Medulla oblongata (tissue), 1 donor: ENCODE results near the gene SUN1.
"Not testable (repeated sequence)": the region's sequence is repeated elsewhere in the genome, so short reads cannot be mapped to it uniquely, and the experiment has no call there.

Source experiments
- DNase-seq: peaks from one replicate; pipeline ENCODE4 v3.0.0-alpha.2; 2015; ENCODE audit errors: extremely low spot score

Gene SUN1, protein sequence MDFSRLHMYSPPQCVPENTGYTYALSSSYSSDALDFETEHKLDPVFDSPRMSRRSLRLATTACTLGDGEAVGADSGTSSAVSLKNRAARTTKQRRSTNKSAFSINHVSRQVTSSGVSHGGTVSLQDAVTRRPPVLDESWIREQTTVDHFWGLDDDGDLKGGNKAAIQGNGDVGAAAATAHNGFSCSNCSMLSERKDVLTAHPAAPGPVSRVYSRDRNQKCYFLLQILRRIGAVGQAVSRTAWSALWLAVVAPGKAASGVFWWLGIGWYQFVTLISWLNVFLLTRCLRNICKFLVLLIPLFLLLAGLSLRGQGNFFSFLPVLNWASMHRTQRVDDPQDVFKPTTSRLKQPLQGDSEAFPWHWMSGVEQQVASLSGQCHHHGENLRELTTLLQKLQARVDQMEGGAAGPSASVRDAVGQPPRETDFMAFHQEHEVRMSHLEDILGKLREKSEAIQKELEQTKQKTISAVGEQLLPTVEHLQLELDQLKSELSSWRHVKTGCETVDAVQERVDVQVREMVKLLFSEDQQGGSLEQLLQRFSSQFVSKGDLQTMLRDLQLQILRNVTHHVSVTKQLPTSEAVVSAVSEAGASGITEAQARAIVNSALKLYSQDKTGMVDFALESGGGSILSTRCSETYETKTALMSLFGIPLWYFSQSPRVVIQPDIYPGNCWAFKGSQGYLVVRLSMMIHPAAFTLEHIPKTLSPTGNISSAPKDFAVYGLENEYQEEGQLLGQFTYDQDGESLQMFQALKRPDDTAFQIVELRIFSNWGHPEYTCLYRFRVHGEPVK

DNA sequence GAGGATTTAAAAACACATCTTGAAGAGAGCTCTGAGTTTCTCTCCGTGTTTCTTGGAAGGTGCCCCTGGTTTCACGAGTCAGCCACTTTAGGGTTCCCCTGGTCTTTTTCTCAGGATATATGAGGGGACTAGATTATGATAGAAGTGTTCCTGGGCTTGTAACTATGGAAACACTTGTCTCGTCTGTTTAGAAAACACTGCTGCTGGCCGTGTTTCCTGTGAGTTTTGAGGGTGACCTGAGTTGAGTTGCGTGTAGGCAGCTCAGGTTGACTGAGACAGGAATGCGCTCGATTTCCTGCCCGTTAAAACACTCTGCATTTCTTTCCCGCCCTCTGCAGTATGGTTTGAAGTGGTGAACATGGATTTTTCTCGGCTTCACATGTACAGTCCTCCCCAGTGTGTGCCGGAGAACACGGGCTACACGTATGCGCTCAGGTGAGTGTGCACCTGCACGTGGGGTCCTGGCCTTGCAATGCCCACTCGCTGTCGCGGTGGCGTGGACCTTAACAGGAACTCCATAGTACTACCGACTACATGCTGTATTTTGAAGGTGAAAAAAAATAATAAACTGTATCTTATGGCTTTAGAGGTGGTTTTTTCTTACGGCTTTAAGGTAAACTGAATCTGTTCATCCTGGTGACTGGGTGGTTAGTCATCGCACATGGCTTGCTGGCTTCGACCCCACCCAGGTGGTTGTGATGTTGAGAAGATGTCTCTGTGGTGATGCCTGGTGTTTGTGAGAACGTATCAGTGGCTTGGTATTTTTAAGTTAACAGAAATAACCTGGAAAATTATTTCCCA, at the start of gene SUN1:
Gene SUN1, plus strand, starts transcription at position 310 of the 801 bp plus-strand sequence. Its CDS starts 49 bp downstream, at position 359.
- no peak for DNase-seq

DNA sequence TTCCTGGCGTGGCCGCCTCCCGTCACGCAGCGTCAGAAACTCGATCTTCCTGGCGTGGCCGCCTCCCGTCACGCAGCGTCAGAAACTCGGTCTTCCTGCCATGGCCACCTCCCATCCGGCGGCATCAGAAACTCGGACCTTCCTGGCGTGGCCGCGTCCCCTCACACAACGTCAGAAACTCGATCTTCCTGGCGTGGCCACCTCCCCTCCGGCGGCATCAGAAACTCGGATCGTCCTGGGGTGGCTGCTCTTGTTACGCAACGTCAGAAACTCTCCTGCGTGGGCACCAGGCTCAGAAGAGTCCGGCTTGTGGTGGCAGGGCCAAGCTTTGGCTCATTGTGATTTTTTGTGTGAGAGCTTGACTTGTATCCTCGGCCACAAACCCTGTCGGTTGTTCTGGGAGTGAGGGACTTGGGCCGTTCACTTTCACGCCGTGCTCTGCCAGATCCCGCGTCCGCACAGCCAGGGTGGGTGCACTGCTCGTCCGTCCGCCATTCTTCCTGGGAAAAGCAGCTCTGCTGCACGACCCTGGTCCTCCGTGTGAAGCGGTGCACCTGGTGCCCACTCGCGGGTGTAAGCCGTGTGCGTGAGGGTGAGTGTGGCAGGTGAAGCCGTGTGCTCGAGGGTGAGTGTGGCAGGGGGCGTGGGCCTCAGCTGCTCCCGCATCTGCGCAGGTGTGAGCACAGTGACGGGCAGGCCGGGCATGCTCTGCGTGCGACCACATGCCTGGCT, 49.4 kb upstream of the SUN1 start:
- no peak for DNase-seq

DNA sequence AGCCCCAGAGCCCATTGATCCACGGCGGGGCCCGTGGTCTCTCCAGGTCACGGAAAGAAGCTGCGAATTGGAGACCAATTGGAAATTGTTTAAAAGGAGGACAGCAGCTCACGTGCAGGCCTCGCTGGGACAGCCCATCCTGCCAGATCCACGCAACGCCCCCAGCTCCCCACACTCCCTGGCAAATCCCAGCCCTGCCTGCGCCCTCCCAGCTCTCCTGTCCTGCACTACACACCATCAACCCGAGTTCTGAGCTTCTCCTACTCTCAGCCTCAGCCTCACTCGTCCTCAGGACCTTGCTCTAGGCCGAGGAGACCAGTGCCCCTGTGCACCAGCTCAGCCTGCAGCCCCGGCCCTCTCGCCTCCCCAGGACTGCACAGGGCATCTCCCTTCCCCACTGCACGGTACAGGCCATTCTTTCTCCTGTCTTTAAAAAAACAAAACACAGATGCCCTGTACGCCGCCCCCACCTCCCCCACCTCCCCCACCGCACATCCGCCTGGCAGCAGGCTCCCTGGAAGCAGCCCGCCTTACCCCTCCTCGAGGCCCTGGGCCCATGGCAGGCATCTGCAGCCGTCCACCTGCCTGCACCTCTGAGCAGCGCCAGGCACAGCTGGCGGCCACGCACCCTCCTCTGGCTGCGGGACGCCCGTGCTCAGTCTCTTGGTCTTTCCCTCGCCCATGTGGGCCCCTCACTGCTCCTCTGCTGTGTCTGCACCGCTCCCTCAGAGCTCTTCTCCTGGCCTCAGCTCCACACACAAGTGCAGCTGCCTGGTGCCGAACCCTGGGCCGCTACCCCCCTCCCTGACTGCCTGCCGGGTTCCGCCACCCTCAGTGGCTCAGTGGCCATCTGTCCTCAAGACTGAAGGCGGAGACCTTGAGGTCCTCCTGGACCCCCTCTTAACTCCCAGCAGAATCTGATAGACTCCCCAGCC, 48.5 kb upstream of the SUN1 start:
- no peak for DNase-seq

DNA sequence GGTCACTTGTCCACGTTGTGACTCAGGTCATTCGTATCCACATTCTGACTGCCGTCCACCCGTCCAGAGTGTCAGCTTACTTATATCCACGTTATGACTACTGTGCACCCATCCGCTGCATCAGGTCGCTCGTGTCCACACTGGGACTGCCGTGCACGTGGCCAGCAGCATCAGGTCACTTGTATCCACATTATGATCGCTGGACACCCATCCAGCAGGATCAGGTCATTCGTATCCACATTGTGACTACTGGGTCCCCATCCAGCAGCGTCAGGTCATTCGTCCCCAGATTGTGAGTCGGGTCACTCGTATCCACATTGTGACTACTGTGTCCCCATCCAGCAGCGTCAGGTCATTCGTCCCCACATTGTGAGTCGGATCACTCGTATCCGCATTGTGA, 47.3 kb upstream of the SUN1 start:
- no peak for DNase-seq

DNA sequence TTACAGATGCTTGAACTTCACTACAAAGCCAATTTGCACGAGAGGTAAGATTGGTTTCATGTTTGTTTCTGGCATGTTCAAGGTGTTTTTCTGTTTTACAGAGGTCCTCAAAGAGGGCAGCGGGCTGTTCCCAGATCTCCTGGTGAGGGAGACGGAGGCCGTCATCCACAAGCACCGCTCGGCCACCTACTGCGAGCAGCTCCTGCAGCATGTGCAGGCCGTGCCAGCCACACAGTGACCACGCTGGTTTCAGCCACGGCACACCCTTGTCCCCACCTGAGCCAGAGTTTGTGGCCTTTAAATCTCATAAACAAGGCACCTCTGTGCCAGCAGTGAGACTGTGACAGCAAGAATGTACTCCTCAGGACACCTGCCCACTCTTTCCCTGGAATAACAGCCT, 46.9 kb upstream of the SUN1 start:
- no peak for DNase-seq

DNA sequence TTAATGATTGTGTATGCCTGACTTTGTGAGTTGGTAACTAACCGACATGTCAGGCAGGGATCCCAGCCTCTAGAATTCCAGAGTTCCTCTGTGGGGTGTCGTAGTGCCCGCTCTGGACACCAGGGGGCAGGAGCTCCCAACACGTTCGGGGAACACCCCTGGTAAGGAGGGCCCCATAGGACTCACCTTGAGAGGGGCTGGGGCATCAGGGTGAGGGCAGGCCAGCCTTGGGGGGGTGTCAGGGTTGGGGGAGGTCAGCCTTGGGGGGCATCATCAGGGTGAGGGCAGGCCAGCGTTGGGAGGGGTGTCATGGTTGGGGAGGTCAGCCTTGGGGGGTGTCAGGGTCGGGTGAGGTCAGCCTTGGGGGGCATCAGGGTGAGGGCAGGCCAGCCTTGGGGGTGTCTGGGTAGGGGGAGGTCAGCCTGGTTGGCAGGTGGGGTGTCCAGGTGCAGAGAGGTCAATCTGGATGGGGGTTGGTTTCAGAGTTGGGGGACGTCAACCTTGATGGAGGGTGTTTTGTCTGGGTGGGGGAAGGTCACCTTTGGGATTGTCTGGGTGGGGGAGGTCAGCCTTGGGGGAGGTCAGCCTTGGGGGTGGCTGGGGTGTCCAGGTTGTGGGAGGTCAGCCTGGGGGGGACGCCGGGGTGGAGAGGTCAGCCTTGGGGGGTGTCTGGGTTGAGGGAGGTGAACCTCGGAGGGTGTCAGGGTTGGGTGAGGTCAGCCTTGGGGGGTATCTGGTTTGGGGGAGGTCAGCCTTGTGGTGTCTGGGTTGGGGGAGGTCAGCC, 45.6 kb upstream of the SUN1 start:
- peak; percentile 66 for DNase-seq

DNA sequence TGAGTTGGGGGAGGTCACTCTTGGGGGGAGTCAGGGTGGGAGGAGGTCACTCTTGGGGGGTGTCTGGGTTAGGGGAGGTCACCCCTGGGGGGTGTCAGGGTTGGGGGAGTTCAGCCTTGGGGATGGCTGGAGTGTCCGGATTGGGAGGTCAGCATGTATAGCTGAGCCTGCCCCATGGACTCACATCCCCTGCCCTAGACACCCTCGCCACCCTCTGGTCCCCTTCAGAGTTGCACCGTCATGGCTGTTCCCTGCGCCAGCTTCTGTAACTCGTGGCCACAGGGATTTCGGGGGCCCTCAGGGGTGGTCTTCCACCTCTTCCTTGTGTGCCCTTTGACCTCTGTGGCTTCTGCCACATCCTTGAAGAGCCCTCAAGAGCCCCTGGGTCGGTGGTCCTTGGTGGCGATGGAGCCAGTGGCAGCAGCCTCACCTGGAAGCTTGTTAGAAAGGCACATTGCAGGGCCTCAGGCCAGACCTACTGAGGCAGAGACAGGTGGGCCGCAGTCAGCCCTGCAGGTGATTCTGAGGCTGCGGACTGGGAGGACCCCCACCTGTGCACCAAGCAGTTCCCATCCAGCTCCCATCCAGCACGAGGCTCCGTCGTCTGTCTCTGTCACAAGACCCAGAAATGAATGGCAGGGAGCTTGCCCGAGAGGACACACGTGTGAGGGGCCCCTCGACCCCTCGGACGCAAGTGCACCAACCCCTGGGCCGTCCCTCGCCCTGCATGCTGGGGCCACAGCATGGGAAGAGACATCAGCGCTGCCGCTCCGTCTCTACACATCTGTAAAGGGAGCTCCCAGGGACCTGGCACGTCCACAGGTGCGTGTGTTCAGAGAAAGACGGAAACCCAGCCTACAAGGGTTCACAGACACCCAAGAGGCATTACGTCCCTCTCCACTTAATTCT, 44.7 kb upstream of the SUN1 start:
- DNase-seq, result no peak

DNA sequence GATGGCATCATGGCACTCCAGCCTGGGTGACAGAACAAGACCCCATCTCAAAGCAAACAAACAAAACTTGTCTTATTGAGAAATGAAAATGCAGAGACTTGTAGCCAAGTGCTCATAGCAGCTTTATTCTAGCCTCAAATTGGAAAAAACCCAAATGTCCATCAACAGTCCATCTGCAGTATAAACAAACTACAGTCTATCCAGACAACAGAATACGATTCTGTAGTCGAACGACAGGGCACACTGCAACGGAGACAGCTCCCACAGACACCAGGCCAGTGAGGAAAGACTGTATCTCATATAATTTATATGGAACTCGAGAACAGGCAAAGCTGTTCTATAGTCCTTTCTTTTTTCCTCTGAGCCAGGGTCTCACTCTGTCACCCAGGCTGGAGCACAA, 40.8 kb upstream of the SUN1 start:
- DNase-seq, result no peak

DNA sequence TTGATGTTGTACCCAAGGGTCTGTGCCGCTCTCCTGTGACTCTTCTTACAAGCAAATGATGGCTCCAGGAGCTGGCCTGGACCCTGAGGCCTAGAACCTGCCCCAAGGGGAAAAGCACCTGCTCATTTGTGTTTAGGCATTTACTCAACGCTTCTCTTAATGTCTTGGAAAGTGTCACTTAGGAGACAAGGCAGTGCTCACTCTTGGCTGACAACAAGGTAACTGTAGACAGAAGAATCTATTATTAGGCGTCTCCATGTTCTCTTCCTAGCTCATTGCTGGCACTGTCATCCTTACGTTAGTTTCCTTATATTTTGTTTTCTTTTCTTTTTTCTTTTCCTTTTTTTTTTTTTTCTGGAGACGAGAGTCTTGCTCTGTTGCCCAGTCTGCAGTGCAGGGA, 38.1 kb upstream of the SUN1 start:
- DNase-seq, result no peak

DNA sequence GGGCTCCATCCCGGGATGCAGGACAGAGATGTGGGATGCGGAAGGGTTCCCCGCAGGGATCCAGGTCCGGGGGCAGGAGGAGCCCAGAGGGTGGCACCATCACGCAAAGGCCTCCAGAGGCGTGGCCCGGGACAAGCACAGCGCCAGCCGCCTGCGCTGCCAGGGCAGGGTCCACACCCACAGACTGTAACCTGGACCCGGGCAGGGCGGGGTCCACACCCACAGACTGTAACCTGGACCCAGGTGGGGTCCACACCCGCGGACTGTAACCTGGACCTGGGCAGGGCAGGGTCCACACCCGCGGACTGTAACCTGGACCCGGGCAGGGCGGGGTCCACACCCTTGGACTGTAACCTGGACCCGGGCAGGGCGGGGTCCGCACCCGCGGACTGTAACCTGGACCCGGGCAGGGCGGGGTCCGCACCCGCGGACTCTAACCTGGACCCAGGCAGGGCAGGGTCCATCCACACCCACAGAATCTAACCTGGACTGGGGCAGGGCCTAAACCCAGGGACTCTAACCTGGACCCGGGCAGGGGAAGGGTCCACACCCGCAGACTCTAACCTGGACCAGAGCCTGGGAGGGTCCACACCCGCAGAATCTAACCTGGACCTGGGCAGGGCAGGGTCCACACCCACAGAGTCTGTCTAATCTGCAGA, 37.5 kb upstream of the SUN1 start:
- no peak for DNase-seq

DNA sequence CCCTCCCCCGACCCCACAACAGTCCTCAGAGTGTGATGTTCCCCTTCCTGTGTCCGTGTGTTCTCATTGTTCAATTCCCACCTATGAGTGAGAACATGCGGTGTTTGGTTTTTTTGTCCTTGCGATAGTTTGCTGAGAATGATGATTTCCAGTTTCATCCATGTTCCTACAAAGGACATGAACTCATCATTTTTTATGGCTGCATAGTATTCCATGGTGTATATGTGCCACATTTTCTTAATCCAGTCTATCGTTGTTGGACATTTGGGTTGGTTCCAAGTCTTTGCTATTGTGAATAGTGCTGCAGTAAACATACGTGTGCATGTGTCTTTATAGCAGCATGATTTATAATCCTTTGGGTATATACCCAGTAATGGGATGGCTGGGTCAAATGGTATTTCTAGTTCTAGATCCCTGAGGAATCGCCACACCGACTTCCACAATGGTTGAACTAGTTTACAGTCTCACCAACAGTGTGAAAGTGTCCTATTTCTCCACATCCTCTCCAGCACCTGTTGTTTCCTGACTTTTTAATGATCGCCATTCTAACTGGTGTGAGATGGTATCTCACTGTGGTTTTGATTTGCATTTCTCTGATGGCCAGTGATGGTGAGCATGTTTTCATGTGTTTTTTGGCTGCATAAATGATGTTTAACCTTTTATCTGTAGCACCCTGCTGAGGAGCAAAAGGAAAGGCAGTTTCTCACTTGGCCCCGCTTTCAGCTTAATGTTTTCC, 35.7 kb upstream of the SUN1 start:
- DNase-seq, result not testable (repeated sequence)

DNA sequence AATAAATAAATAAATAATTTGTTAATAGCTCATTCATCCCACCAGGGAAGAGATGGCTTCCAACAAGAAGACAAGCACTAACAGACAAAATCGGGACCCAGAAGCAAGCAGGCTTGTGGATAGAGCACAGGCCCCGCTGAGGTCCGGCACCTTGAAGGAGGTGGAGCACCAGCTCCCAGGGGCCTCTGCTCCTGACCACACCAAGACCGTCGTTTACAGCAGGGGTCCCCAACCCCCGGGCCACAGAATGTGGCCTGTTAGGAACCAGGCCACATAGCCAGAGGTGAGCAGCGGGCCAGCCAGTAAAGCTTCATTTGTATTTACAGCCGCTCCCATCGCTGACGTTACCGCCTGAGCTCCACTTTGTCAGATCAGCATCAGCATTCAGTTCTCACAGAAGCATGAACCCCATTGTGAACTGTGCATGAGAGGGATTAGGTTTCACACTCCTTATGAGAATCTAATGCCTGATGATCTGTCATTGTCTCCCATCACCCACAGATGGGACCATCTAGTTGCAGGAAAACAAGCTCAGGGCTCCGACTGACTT, 33.3 kb upstream of the SUN1 start:
- DNase-seq, result no peak

DNA sequence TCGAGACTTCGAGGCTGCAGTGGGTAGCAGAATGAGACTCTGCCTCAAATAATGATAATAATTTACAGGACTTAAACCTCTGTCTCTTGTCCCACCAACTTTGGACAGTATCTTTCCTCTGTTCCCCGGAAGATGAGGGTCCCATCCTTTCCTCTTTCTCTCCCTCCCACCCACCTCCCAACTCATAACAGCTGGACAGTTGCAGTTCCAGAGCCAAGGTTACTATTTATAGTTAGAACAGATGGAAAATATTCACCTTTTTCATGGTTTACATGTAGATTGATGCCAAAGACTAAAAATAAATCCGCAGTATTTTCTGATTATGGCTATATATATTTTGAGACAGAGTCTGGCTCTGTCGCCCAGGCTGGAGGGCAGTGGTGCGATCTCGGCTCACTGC, 31.6 kb upstream of the SUN1 start:
- DNase-seq, result no peak

DNA sequence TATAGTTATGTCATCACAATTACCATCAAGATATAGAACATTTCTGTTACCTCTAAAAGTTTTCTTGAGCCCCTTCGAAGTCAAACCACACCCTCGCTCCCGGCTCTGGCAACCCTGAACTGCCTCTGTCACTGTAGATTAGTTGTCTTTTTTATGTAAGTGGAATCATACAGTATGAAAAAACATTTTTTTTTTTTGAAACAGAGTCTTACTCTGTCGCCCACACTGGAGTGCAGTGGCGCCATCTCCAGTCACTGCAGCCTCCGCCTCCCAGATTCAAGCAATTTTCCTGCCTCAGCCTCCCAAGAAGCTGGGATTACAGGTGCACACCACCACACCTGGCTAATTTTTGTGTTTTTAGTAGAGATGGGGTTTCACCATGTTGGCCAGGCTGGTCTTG, 30.9 kb upstream of the SUN1 start:
- DNase-seq, result not testable (repeated sequence)

DNA sequence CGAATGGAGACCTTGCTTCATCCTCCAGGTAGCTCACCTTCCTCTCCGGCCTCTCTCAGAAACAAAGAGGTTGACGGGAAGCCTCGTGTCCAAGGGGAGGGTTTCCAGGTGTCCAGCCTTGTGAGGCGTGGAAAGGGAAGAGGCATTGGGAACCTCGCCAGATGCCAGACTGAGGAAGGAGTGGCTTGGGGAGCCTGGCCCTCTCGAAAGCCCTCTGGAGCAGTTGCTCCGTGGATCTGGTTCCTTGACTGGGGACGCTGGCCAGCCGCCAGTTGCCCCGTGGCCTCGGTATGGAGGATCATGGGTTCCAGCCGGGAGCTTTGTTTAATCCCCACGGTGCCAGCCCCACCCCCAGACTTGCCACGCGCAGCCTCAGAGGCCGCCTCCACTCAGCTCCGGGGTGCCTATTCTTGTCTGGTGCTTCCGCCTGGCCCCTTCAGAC, 30.3 kb upstream of the SUN1 start:
- DNase-seq, result peak; percentile 29

DNA sequence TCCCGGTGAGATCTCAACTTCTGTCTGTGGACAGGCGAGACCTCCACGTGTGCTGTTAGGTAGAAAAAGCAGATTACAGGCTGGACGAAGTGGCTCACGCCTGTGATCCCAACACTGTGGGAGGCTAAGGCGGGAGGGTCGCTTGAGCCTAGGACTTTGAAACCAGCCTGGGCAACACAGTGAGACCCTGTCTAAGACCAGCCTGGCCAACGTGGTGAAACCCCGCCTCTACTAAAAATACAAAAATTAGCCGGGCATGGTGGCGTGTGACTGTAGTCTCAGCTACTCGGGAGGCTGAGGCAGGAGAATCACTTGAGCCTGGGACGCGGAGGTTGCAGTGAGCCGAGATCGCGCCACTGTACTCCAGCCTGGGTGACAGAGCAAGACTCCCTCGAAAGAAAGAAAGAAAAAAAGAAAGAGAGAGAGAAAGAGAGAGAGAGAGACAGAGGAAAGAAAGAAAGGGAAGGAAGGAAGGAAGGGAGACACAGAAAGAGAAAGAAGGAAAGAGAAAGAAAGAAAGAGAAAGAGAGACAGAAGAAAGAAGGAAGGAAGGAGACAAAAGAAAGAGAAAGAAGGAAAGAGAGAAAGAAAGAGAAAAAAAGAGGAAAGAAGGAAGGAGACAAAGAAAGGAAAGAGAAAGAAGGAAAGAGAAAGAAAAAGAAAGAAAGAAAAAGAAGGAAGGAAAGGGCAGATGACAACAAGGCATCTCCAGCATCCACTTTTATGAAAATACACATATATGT, 29.6 kb upstream of the SUN1 start:
- DNase-seq, result no peak
